ENCODE measurements around the gene DLGAP4.
"Not testable (repeated sequence)": the region's sequence is repeated elsewhere in the genome, so short reads cannot be mapped to it uniquely, and the experiment has no call there.

DLGAP4 gene

DNA sequence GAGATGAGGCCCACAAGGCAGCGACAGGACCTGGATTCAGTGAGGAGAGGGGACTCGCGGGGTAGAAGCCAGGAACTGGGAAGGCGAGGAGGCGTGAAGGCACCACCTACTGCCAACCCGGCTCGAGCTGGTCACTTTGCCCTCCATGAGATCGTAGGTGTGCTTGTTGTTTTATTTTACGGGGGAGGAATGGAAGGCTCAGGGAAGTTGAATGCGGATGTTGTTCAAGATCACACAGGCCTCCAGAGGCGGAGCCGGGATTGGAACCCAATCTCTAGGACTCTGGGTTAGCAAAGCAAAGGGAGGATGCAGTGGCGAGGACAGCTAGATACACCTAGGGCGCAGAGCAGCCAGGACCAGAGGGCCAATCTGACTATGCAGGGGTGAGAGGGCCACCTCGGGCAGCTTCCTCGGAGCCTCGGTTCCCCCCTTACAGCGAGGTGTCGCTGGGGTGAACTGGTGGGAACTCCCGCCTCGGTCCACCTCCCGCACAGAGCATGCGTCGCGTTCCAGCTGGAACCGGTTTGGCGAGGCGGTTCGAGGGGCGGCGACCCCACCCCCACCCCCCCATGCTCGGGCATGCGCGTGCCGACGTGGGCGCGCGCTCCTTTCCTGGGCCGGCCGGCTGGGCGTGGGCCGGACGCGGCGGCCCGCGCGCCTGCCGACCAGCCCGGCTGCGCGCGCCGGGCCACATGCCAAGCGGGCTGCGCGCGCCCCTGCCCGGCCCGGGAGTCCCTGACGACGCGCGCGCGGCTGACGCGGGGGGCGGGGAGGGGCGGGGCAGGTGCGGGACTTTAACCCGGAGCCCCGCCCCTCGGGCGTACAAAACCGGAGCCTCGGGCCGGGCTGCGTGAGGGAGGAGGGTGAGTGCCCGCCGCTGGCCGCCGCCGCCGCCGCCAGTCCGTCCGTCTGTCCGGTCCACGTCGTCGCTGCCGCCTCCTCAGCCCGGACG, 154.8 kb downstream of the DLGAP4 start:
- DNase-seq, result peak; percentile 92

GRCh38 chr20:36461600-36462439, 155.7 kb downstream of the DLGAP4 start:
- peak; percentile 68 for DNase-seq

GRCh38 chr20:36462440-36463211, 156.5 kb downstream of the DLGAP4 start:
- peak; percentile 37 for DNase-seq

- no peak for DNase-seq
These were observed 157.3 kb downstream of the DLGAP4 start for GRCh38 chr20:36463212-36464061.

- peak; percentile 88 for DNase-seq
These were observed 159.3 kb downstream of the DLGAP4 start for GRCh38 chr20:36465109-36466080.

DNA sequence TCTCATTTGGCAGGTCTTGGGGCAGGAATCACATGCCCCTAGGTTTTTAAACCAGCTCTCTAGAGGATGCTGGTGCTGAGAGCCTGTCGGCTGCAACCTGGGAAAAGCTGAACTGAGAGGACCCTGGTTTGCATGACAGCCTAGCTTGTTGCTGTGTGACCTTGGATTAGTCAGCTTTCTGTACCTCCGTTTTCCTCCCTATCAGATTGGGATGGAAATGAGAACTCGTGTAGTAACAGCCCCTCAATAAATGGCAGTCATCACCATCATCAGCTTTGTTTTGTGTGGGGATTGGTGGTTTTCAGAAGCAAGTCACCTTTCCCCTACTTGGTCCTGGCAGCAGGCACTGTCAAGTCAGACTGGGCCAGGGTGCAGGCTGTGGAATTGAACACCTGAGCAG, 159.9 kb downstream of the DLGAP4 start:
- DNase-seq, result peak; percentile 33

DNA sequence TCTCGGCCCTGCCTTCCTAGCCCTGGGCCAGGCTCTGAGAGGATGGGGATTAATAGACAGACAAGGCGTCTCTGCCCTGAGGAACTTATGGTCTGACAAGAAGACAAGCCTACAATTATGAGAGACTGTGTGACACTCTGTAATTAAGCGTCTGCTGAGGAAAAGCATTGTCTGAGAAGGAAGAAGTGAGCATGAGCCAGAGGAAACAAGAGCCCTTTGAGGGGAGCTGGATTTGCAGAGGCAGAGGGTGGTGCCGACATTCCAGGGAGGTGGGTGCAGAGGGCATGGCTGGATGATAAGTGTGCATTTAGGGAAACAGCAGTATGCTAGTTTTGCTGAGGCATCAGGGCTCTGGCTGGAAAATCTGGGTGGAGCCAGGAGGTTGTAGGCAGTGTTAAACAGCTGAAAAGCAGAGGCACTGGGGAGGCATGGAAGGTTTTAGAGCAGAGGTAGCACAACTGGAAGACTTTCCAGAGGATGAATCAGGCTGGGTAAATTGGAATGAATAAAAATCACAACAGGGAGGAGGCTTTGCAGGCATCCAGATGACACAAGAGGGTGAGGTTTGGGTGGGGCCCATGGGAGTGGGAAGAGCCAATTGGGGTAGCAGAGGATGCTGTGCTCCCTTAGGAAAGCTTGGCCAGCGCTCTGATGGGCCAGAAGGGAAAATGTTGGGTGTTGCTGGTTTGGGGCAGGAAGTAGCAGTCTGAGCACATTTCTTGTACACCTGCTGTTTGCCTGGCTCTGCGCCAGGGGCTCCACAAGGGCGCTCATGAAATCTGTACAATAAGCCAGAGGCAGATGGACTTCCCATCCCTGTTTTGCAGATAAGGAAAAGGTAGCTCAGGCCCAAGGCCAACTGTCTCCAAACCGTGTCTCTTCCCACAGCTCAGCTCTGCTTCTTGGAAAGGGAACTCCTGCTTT, 161.2 kb downstream of the DLGAP4 start:
- DNase-seq, result peak; percentile 93

- DNase-seq, result peak; percentile 89
These were observed 162.2 kb downstream of the DLGAP4 start for GRCh38 chr20:36468149-36469000.

DNA sequence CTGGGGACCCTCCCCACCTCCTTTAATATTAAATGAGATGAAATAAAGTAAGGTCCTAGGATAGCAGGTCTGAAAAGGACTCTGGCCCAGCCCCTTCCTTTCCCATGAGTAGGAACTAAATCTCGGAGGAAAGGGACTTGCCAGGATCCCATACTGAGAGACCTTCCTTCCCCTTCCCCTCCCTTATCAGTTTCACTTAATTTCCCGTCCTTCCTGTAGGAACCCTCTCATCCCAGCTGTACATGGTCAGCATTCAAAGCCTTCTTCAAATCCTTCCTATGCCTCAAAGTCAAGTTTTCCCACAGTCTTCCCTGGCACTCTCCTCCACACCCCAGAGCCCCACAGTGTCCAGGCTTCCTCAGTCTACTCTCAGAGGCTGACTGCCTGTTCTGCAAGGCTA, 163.8 kb downstream of the DLGAP4 start:
- peak; percentile 60 for DNase-seq

DNA sequence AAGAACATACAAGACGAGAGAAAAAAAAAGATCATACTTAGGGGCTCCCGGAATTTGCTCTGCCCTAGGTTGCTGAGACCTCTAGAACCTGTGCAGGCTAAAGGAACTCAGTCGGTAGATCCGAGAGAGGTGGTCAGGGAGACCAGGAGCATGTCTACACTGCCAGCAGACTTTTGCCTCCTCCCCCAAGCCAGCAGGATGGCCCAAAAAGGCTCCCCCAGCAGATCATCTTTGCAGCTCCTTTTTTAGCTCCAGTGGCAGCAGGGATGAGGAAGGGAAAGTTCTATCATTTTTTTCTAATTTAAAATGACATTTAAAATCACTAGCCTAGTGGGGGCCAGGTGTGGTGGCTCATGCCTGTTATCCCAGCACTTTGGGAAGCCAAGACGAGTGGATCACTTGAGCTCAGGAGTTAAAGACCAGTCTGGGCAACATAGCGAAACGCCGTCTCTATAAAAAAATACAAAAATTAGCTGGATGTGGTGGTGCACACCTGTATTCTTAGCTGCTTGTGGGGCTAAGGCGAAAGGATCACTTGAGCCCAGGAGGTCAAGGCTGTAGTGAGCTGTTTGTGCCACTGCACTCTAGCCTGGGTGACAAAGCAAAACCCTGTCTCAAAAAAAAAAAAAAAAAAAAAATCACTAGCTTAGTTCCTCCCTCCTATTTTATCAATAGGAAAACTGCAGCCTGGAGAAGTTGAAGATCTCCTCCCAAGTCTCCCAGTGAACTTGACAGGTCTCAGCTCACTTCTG, 165.9 kb downstream of the DLGAP4 start:
- DNase-seq, result no peak

GRCh38 chr20:36472637-36473090, 166.5 kb downstream of the DLGAP4 start:
- peak; percentile 79 for DNase-seq

- DNase-seq, result no peak
These were observed 167.0 kb downstream of the DLGAP4 start for GRCh38 chr20:36473164-36473563.

DNA sequence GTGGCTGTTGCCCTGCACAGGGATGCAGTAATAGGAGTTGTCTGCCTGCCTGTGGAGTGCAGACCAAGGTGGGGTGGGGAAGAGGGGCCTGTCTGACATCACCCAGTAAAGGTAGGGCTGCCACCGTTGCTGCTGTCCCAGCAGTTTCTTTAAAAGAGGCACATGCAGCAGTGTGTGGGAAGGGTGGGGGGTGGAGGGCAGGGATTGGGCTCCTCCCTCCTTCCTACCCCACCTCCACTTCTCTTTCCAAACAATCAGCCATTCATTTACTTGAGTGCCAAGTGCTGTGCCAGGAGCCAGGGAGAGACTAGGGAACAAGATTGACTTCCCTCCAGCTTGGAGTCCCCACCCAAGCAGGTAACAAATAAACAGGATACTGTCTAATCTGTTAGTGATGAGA, 168.4 kb downstream of the DLGAP4 start:
- no peak for DNase-seq

DNA sequence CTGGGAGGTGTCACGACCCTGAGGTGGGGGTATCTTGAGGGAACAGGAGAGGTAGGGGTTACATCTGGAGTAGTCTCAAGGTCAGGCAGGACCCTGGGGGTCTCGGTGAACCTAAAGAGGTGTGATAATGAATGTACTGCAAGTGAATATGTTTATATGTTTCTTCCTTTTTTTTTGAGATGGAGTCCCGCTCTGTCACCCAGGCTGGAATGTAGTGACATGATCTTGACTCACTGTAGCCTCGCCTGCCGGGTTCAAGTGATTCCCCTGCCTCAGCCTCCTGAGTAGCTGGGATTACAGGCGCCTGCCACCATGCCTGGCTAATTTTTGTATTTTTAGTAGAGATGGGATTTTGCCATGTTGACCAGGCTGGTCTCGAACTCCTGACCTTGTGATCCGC, 168.9 kb downstream of the DLGAP4 start:
- DNase-seq, result not testable (repeated sequence)

DNA sequence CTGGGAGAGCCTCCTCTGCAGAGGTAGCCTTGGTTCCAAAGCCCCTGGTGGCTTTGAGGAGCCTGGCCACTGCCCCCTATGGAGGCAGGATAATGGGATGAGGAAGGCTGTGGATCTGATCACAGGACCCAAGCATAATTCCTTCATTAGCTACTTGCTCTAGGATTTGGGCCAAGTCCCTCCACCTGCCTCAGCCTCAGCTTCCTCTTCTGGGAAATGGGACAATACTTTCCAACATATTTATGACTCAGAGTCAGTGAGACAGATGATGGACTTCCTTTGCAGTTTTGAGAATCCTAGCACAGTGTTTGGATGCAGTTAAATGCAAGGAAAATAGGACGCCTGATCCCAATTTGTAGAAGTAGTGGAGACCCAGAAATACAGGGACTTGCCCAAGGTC, 171.3 kb downstream of the DLGAP4 start:
- DNase-seq, result no peak

GRCh38 chr20:36478137-36478905, 172.2 kb downstream of the DLGAP4 start:
- DNase-seq, result no peak

DNA sequence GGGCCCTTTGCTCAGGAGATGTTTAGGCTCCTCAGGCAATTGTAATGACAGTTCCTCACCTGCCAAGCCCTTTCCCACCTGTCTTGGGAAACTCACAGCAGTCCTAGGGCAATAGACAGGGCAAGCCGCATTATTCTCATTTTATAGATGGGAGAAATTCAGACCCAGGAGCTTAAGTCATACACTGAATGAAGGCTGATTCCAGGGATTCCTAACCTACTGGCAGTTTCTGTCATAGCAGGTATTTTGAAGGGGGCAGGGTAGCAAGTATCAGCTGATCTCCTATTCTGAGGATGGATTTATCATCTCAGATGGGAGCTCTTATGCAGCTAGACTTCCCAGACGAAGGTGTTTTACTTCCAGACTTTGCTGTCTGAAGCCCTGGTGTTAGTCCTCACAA, 173.8 kb downstream of the DLGAP4 start:
- no peak for DNase-seq
